Vagina (tissue), 2 donors: ENCODE results near the gene CEP85L. TPM values are rescaled to one million over a fixed set of nuclear protein-coding genes. Genes with fewer than 3 reads are reported as not detected.

ENCODE experiments used
- DNase-seq, 2 donors: peaks; one replicate each; pipeline ENCODE4 v3.0.0-alpha.2; 2017; ENCODE audit errors: extremely low spot score in 2 of 2
- H3K27ac ChIP-seq: fragments of 200-600 bp; sonication (generic); one replicate; pipeline ENCODE4 v1.5.1; 2019
- H3K27me3 ChIP-seq: fragments of 200-600 bp; sonication (generic); one replicate; pipeline ENCODE4 v1.5.1; 2019
- H3K36me3 ChIP-seq, 2 donors: fragments of 200-600 bp; sonication (generic); one replicate each; pipeline ENCODE4 v1.5.1; 2017 to 2019
- H3K4me1 ChIP-seq: fragments of 200-600 bp; sonication (generic); one replicate; pipeline ENCODE4 v1.5.1; 2019
- H3K4me3 ChIP-seq, 2 donors: fragments of 200-600 bp; sonication (generic); 1 replicate in 1 of 2; 2 replicates in 1 of 2; pipeline ENCODE4 v1.5.1; 2016 to 2019
- H3K9me3 ChIP-seq: fragments of 200-600 bp; sonication (generic); one replicate; pipeline ENCODE4 v1.5.1; 2019
- CTCF ChIP-seq, 3 experiments: fragments of 450-650 bp in 2 of 3; fragments of 200-600 bp in 1 of 3; sonication (generic) in 1 of 3; IDR thresholded peaks; one replicate each; pipeline ENCODE4 v1.5.1; 2017 to 2019; ENCODE audit warnings: antibody characterized with exemption in 3 of 3, mild to moderate bottlenecking in 2 of 3, moderate library complexity in 2 of 3
- POLR2A ChIP-seq, 2 donors: fragments of 450-650 bp; IDR thresholded peaks; one replicate each; pipeline ENCODE4 v1.6.1; 2017; ENCODE audit warnings: antibody characterized with exemption in 2 of 2, mild to moderate bottlenecking in 2 of 2, moderate library complexity in 2 of 2
- POLR2AphosphoS5 ChIP-seq, 2 donors: sonication (generic); formaldehyde crosslinking; IDR thresholded peaks; one replicate each; pipeline ENCODE4 v1.9.0; 2017; ENCODE audit warnings: antibody characterized with exemption in 2 of 2, mild to moderate bottlenecking in 2 of 2, low read depth in 1 of 2; ENCODE audit not compliant: insufficient read depth in 1 of 2
- intact Hi-C: fragments of 100-400 bp; cut with DNase I; formaldehyde crosslinking; loops from one replicate; pipeline ENCODE4 v1.15.1; 2023
- total RNA-seq: library from RNA; depleted of rRNA; stranded (reverse); fragments of >200 nt; gene quantifications from one replicate; pipeline ENCODE4 v1.2.3, GENCODE V29; 2016

Gene CEP85L
- total RNA-seq, 1 donor from 2014 or later = 11.8 TPM

- Histone ChIP-seq H3K4me1 (no peaks in the 10 kb centered on the region), H3K9me3 (no peaks in the 10 kb centered on the region), H3K27ac (no peak overlapping the region), H3K4me3 (no peak overlapping the region), H3K36me3 (no peaks in the 10 kb centered on the region), H3K27me3 (no peaks in the 10 kb centered on the region)
- intact Hi-C loops = no loop called here
- TF ChIP-seq POLR2A (IDR thresholded peaks at IDR 0.05) (no peak), CTCF (IDR thresholded peaks at IDR 0.05) (no peak), POLR2AphosphoS5 (IDR thresholded peaks at IDR 0.05; ENCODE audit: insufficient read depth in 1 of 2, low read depth in 1 of 2) (no peak)
- DNase-seq = no peak
Measured at GRCh38 chr6:118685823-118686449, 34.5 kb upstream of the CEP85L start.

- H3K9me3 ChIP-seq = no peaks in the 10 kb centered on the region
- intact Hi-C loops = no loop called here
- H3K27ac ChIP-seq = no peak overlapping the region
- DNase-seq = no peak
- TF ChIP-seq CTCF (IDR thresholded peaks at IDR 0.05) = no peak
- no peak for TF ChIP-seq POLR2AphosphoS5 (IDR thresholded peaks at IDR 0.05; ENCODE audit: insufficient read depth in 1 of 2, low read depth in 1 of 2)
- no peak for TF ChIP-seq POLR2A (IDR thresholded peaks at IDR 0.05)
- no peaks in the 10 kb centered on the region for H3K27me3 ChIP-seq
- H3K4me3 ChIP-seq = no peak overlapping the region
- no peaks in the 10 kb centered on the region for H3K4me1 ChIP-seq
- H3K36me3 ChIP-seq = no peaks in the 10 kb centered on the region
Measured at GRCh38 chr6:118683881-118684872, 32.8 kb upstream of the CEP85L start.

GRCh38 chr6:118680452-118681095 is 29.2 kb upstream of the CEP85L start:
- no peaks in the 10 kb centered on the region for H3K4me1 ChIP-seq
- H3K27me3 ChIP-seq = no peaks in the 10 kb centered on the region
- no peaks in the 10 kb centered on the region for H3K9me3 ChIP-seq
- H3K4me3 ChIP-seq = no peak overlapping the region
- intact Hi-C loops = no loop called here
- no peak overlapping the region for H3K27ac ChIP-seq
- H3K36me3 ChIP-seq = no peaks in the 10 kb centered on the region
- DNase-seq = no peak
- TF ChIP-seq CTCF (IDR thresholded peaks at IDR 0.05) (no peak), POLR2A (IDR thresholded peaks at IDR 0.05) (no peak)

GRCh38 chr6:118679327-118679901 is 28.0 kb upstream of the CEP85L start:
- Histone ChIP-seq H3K4me3 (no peak overlapping the region), H3K27ac (no peak overlapping the region), H3K36me3 (no peaks in the 10 kb centered on the region), H3K9me3 (no peaks in the 10 kb centered on the region), H3K4me1 (no peaks in the 10 kb centered on the region), H3K27me3 (no peaks in the 10 kb centered on the region)
- TF ChIP-seq POLR2AphosphoS5 (IDR thresholded peaks at IDR 0.05; ENCODE audit: insufficient read depth in 1 of 2, low read depth in 1 of 2) (no peak), POLR2A (IDR thresholded peaks at IDR 0.05) (no peak), CTCF (IDR thresholded peaks at IDR 0.05) (no peak)
- no peak for DNase-seq
- intact Hi-C loops = no loop called here
